GM12891 (cell line): ENCODE measurements around the gene JUP.

ENCODE experiments used
- POLR2A ChIP-seq: IDR thresholded peaks from 2 replicates; pipeline ENCODE4 v1.6.1; 2011; ENCODE audit warnings: low read depth, low read length, control low read depth
- POU2F2 ChIP-seq: IDR thresholded peaks from 2 replicates; pipeline ENCODE4 v1.6.1; 2011; ENCODE audit warnings: low read depth, mild to moderate bottlenecking, control low read depth, low read length, moderate library complexity

GRCh38 chr17:41768682-41769288, 17.7 kb downstream of the JUP start:
- TF ChIP-seq POLR2A (no peak), POU2F2 (no peak)
